Stimulated activated CD4-positive, alpha-beta T cell treated with anti-CD3 and anti-CD28 coated beads, TNF-alpha, amount 100 ng/mL, for 4 hours (primary cell): ENCODE results near the gene TRAF2.
A peak's percentile ranks its signal among the peaks of the same experiment; 100 is the strongest.
"Not testable (repeated sequence)": the region's sequence is repeated elsewhere in the genome, so short reads cannot be mapped to it uniquely, and the experiment has no call there.

Experiments used
- DNase-seq, 3 experiments: peaks; one replicate each; pipeline ENCODE4 v3.0.0-alpha.2; 2020; ENCODE audit warnings: low read depth in 3 of 3

The TRAF2 gene

DNA sequence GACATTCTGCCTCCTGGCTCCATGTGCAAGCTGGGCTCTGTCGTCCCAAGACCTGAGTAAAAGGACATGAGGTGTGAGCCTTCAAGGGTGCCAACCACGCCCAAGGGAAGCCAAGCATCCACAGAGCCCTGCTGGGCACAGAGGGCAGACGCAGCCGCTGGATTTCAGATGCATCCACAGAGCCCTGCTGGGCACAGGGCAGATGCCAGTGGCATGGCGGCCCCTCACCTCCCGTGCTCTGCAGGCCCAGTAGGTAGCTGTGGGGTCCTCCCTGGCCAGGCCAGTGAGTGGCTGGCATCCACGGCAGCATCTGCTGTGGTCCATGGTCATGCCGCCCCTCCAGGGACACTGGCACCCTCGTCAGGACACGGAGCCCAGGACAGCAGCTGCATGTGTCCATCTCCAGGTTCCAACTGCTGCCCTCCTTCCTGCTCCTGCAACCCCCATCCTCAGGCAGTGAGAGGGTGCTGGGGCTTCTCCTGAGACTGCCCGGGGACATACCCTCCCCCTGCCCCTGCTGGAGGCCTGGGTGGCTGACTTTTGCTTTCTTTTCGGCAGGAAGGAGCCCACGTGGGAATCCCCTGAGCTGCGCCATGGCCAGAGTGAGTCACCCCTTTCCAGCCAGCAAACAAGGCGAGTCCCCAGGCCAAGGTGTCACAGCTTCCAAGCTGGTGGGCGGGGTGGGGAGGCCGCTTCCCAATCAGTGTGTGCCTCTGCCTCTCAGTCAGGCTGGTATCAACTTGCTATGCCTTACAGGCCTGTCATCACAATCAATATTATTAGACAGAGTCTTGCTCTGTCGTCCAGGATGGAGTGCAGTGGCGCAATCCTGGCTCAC, 4.0 kb upstream of the TRAF2 start:
- peak; percentile 83 to 92 (median 88) for DNase-seq

DNA sequence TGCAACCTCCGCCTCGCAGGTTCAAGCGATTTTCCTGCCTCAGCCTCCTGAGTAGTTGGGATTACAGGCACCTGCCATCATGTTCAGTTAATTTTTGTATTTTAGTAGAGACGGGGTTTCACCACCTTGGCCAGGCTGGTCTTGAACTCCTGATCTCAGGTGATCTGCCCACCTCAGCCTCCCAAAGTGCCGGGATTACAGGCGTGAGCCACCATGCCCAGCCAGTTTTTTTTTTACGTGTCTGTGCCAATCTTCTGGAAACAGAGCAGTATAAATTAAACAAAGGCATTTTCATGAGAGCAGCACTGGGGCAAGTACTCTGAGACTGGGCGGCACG, 3.4 kb upstream of the TRAF2 start:
- not testable (repeated sequence) for DNase-seq

DNA sequence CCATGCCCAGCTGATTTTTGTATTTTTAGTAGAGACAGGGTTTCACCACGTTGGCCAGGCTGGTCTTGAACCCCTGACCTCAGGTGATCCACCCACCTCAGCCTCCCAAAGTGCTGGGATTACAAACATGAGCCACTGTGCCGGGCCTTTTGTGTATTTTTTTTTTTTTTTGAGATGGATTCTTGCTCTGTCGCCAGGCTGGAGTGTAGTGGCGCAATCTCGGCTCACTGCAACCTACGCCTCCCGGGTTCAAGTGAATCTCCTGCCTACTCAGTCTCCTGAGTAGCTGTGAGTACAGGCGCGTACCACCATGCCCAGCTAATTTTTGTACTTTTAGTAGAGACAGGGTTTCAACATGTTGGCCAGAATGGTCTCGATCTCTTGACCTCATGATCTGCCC, 2.6 kb upstream of the TRAF2 start:
- not testable (repeated sequence) for DNase-seq

DNA sequence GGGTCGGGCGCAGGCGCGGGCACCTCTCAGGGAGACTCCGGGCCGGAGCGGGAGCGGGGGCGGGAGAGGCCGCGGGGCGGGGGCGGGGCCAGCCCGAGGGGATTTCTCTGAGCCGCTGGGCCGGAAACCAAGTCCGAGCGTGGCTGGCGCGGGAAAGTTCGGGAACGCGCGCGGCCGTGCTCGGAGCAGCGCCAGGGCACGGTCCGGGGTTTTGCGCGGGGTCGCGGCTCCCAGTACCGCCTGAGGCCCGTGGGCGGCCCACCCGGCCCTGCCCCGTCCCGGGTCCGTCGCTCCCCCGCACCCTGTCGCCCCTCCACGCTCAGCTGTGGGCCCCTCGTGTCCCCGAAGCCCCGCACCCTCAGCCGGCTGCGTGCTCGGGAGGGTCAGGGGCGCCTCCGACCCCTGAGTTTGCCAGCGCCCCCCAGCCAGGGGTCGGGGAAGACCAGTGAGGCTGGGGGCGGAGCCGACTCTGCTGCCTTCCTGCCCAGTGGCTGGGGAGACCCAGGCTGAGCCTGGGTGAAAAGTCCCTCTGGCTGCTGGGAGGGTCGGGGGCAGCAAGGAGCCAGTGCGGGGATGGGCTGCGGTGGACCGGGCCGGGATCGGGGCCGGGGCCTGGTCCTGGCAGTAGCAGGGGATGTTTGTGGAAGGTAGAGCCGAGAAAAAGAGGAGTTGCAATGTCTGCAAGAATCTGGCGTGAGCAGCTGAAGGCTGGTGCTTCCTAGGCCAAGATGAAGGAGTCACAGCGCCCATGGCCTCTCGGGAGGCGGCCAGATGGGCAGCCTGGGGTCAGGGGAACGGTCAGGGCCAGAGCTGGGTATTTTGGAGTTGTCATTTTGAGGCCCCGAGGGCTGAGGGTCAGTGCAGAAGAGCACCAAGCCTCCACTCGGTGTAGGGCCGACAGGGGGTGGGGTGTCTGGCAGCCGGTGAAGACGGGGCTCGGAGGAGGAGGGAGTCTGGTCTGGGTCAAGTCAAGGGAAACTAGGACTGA, 588 bp downstream of the TRAF2 start:
- DNase-seq, result peak in 1 of 3 experiments; percentile 32

DNA sequence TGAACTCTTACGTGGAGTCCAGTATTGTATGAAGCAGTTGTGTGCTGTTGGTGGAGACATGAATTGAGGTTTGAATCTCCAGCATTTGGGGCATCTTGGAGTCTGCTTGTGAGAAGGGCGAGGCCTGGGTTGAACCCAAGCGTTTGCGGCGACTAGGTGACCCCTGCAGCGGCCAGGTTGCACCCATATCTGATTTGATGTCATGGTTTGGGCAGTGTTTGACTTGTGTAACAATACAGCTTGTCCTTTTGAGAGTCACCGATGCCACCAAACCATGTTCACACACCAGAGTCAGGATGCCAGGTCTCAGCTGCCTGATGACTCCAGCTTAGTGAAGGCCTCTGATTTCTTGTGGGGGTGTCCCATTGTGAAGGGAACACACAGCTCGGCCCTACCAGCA, 2.1 kb downstream of the TRAF2 start:
- no peak for DNase-seq

DNA sequence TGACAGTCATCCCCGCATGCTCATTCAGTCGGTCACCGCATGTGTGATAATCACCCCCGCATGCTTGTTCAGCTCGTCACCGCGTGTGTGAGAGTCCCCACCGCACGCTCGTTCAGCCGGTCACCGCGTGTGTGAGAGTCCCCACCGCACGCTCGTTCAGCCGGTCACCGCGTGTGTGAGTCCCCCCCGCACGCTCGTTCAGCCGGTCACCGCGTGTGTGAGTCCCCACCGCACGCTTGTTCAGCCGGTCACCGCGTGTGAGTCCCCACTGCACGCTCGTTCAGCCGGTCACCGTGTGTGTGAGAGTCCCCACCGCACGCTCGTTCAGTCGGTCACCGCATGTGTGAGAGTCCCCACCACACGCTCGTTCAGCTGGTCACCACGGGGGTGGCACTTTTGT, 3.5 kb downstream of the TRAF2 start:
- DNase-seq, result no peak

DNA sequence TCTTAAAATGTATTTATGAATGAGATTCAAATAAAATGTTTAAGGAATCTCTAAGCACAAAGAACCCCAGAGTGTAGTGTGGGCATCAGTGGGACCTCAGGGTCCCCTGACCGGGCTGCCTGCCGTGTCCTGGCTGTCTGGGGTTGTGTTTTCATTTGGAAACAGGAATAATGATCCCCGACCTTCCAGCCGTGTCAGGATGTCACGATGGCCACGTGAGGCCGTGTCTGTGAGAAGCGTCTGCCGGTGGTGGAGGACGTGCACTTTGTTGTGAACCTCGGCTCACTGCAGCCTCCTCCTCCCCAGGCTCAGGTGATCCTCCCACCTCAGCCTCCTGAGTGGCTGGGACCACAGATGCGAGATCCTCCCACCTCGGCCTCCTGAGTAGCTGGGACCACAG, 4.3 kb downstream of the TRAF2 start:
- DNase-seq, result no peak

DNA sequence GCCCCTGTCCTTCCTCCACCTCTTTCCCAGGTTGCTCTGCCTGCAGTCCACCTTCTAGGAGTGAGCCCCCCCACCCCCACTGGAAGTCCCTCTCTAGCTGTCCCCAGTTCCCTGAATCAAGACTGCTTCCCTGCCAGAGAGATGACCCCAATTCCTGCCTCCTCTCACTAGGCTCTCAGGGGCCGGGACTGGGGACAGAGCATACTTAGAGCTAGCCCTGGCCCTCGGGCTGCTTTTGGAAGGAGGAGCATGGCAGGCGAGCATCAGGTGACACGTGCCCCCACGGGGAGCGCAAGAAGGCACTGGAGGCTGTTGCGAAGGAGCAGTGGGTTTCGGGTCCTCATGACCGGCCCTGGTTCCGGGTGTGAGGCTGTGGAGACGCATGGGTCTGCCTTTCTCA, 9.7 kb downstream of the TRAF2 start:
- DNase-seq, result no peak

DNA sequence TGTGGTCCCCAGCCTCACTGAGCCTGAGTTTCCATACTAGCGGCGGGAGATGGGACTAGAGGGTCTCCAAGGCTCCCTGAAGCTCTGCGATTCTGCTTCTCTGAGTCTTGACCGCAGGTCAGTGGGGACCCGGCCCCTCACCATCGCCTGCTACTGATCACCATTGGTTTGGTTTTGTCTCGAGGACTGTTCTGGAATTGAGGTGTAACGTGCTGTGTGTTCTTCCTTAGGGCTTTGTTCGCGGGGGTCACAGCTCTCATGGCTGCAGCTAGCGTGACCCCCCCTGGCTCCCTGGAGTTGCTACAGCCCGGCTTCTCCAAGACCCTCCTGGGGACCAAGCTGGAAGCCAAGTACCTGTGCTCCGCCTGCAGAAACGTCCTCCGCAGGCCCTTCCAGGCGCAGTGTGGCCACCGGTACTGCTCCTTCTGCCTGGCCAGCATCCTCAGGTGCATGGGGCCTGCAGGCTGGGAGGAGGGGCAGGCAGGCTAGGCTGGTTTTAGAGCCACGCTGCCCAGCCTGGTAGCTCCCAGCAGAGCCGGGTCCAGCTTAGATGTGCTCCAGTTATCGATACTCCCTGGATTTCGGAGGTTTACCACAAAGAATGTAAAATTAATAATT, 12.3 kb downstream of the TRAF2 start:
- DNase-seq, result no peak

DNA sequence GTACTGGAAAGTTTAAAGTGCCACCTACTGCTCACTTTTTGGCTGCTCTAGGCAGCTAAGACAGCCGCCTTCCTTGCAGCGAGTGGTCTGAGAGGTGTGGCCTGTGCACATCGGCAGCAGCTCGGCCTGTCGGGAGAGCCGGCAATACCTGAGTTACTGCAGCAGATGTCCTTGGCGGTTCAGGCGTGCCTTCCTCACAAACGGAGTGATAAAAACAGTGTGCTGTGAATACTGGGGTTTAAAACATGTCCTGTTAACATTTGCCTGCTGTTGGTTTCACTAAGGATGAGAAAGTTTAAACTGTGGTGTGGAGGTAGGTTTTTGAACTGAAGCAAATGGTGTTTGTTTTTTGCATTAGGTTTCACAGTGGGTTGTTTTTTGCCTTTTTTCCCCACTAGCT, 12.9 kb downstream of the TRAF2 start:
- no peak for DNase-seq

DNA sequence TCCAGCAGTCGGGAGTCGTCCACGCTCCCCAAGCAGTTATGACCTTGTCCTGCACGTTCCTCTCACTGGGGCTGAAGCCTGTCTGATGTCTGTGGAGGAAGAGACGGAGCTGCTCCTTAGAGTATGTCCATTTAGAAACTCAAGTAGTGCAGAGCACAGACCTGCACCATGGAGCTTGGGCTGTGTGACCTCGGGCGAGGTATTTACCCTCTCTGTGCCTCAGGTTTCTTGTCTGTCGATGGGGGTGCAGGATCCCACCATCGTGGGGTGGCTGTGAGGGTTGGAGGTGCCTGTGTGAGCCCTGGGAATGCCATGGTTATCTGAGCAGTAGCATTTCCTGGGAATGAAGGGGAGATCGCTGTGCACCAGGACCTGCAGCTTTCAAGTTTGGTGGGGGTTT, 14.2 kb downstream of the TRAF2 start:
- no peak for DNase-seq

DNA sequence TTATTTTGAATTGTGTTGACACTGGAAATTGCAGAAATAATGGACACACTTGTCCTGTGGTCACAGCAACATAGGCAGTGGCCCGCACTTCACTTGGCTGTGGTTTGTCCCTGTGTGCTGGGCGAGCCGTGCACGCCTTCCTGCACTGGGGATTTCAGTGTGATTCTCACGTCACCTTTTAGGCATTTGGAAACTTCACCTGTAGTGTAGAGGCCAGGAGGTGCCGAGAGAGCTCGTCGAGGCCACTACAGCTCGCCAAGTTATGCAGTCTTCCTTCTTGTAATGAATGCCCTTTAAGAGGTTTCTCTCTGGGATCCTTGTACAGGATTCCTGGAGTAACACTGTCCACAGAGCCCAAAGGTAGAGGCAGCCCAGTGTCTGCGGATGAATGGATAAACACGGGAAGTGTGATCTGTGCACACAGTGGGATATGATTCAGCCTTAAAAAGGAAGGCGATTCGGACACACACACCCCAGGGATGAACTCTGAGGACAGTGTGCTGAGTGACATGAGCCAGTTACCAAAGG, 14.7 kb downstream of the TRAF2 start:
- no peak for DNase-seq

DNA sequence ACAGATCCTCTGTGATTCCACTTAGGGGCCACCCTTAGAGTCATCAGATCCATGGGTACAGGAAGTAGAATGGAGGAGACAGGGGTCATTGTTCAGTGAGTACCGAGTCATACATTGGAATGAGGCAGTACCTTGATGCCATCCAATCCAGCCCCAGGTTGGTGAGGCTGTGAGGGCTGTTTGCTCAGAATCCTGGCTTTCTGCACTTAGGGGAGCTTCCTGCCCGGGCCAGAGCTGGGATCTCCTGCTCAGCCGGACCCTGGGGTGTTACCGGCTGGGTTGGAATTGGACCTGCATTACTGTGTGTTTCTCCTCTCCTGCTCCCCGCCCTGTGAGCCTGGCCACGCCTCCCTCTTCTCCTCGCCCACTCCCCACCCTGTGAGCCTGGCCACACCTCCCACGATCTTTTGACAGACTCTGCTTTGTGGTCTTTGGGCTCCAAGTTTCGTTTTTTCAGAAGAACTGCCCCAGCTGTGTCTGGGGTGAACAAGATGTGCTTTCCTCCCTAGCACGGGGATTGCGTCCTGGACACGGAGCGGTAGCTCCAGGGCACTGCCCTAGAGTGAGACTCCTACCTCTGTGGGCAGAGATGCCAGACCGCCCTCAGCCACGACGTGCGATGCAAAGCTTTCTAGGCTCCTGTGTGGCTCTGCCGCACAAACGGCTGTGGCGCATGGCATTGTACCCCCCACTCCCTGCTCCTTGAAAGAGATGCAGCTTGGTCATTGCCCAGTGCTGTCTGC, 15.4 kb downstream of the TRAF2 start:
- DNase-seq, result peak; percentile 44 to 73 (median 68)

DNA sequence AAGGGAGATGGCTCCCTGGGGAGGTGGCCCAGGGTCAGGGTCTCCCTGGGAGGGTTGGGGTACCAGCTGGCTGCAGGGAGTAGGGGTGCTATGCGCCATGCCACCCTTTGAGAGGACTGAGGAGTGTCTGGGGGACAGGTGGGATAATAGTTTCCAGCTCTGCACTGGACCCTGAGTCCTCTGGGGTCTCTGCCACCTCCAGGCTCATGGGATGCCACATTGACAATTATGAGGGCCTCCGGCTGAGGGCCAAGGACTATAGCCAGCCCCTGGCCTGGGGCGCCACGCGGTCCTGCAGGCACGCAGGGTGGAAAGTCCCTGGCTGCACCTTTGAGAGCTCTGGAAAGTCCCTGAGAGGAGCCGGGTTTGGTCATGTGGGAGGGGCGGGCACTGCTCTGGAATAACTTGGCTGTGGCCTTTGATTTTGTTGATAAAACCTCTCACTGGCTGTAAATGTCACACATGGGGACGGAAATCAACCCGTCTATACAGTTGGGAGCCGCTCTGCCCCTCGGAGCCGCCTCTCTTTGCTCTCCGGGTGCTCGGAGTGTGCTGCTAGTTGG, 16.0 kb downstream of the TRAF2 start:
- DNase-seq, result peak; percentile 72 to 85 (median 77)

DNA sequence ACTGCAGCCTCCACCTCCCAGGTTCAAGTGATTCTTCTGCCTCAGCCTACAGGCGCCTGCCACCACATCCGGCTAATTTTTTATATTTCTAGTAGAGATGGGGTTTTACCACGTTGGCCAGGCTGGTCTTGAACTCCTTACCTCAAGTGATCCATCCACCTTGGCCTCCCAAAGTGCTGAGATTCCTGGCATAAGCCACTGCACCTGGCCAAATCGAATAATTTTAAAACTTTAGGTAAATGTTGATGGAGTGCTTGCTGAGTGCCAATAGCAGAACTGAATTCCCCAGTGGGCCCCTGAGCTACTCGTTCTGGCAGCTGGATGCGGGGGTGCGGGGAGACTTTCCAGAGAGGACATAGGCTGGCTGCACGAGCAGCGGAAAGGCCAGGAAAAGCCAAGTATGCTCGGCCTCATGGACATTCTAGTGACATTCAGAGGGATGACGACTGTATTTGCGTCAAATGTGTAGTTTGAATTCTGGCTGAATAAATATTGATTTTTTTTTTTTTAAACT, 16.8 kb downstream of the TRAF2 start:
- no peak for DNase-seq

DNA sequence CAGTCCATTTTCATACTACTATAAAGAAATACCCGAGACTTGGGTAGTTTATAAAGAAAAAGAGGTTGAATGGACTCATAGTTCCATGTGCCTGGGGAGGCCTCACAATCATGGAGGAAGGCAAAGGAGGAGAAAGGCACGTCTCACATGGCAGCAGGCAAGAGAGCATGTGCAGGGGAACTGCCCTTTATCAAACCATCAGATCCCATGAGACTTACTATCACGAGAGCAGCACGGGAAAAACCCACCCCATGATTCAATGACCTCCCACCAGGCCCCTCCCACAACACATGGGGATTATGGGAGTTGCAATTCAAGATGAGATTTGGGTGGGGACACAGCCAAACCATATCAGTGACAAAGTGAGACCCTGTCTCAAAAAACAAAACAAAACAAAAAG, 19.9 kb downstream of the TRAF2 start:
- DNase-seq, result no peak

DNA sequence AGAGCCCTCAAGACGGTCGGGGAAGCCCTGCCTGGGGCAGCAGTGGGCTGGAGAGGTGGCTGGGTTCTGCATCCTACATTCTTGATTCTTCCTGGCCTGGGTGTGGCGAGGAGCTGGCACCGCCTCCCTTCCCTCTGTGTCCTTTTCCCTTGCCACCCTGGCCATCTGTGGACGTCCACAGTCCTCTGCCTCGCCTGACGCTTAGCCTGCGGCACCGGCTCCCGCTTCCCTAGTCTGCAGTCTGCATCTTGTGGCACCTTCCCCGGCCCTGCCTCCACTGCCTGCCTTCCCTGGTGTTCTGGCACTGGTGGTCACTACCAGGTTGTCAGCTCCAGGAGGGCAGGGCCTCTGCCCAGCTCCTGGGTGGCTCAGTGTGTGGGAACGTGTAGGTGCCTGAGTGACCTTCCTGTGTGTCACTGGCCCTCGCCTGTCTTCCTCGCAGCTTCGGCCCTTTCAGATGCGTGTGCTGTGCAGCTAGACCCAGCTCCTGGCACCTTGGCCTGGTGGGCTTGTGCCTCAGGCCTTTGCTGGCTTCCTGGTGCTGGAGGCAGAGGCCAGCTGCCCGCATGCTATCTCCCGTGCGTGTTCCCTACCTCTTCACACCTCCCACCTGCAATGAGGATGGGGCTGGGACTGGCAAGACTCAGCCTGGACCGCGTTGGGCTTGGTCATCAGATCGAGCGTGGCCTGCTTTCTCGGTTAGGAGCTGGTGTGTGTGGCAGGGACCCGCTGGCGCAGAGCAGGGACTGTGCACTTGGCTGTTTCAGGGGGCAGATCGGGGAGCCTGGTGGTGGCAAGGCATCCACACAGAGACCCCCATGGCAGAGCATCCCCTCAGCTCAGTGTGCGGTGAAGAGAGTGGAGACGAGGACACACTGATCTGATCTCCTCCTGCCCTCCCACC, 20.9 kb downstream of the TRAF2 start:
- DNase-seq, result no peak

DNA sequence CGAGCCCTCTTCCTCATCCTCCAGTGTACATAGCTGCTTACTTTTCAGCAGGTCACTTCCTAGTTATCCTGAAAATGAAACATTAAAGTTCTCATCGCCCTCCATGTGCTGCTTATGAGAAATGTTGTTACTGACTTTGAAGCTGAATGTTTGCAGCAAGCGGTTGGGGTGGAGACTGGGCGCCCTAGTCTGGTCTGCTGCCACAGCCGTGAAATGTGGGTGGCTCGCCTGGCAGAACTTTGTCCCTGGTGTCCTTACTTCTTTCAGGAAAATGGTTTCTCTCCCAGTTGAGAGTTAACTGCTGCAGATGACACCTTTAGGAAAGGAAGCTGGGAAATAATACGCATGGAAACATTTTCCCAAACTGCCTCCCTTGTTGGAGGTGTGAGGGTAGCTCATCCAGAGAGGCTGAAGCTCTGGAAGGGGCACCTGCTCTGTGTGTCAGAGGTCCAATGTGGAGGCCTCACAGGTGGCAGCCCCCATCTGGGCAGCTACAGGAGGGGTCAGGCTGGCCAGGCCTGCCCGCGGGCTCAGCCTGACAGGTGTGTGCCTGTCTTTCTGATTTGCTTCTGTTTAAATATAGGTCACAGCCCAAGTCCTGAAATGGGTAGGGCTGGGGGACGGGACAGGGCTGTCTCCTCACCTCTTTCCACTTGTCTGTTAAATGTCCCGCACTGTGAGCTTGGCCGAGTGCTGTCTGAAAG, 24.0 kb downstream of the TRAF2 start:
- DNase-seq, result no peak

DNA sequence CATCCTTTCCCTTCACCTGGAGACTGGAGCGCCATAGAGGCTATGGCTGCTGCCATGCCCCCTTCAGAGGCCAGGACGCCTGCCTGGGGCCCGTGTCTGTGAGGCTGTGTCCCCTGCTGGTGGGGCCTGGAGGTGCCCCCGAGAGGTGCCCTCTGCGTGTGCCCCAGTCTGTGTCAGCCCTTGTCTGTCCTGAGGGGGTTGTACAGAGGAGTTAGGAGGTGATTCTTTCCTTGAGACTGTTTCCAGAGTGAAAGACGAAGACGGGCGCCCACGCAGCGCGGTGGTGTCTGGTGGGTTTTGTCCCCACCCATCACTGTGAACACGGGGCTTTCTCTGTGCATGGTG, 24.6 kb downstream of the TRAF2 start:
- no peak for DNase-seq
